GM12878 (cell line): ENCODE results near the gene NUP210. TPM values are rescaled to one million over a fixed set of nuclear protein-coding genes. Genes with fewer than 3 reads are reported as not detected.

Experiments
- ATAC-seq: fragments of 200-7000 bp; cut with Tn5 transposase; 3 replicates; pipeline ENCODE4 v1.9.1; 2020; ENCODE audit warnings: mild to moderate bottlenecking, moderate library complexity
- BruUV-seq: library from RNA; stranded (reverse); fragments of 400-500 nt; replicated peaks from 2 replicates; lab custom pipeline; 2021; lab: Mats Ljungman, UMichigan
- CTCF ChIA-PET: fragments of 300-600 bp; sonication (Branson Sonifier 250); formaldehyde crosslinking; extraction: SDS; loops from one replicate; lab custom pipeline; 2021; ENCODE audit warnings: inconsistent platforms; lab: Yijun Ruan, JAX
- POLR2A ChIA-PET: fragments of 350-600 bp; formaldehyde crosslinking; extraction: SDS; loops from one replicate; lab custom pipeline; 2021; ENCODE audit warnings: inconsistent platforms; lab: Charles Lee
- RAD21 ChIA-PET: fragments of 300-600 bp; sonication (Branson Sonifier 250); formaldehyde crosslinking; loops from one replicate; lab custom pipeline; 2023; ENCODE audit warnings: antibody characterized with exemption; ENCODE audit not compliant: unreplicated experiment; lab: Charles Lee
- SMC1A ChIA-PET: fragments of 300-600 bp; sonication (Branson Sonifier 250); formaldehyde crosslinking; loops from one replicate; lab custom pipeline; 2023; ENCODE audit not compliant: unreplicated experiment, uncharacterized antibody; lab: Charles Lee
- DNase-seq: peaks from one replicate; pipeline ENCODE4 v3.0.0-alpha.2; 2011; ENCODE audit warnings: low read depth, low spot score
- FAIRE-seq: peaks from 3 replicates; lab custom pipeline; 2011; peaks lifted over from hg19 to GRCh38; lab: Jason Lieb, UNC
- H2AFZ ChIP-seq: 2 replicates; pipeline ENCODE4 v1.6.0; 2011; ENCODE audit warnings: low read depth, low read length, control low read depth; ENCODE audit not compliant: control insufficient read depth
- H3K27ac ChIP-seq: 2 replicates; pipeline ENCODE4 v1.5.1; 2011; ENCODE audit warnings: control low read depth; ENCODE audit not compliant: control insufficient read depth, insufficient read depth
- H3K27me3 ChIP-seq, 2 experiments: replicated peaks in 1 of 2; 2 replicates each; pipeline versions ENCODE4 v1.6.0 to v1.6.1; 2011; ENCODE audit warnings: low read length in 1 of 2; ENCODE audit not compliant: control insufficient read depth in 2 of 2, insufficient read depth in 2 of 2
- H3K36me3 ChIP-seq, 2 experiments: 2 replicates each; pipeline ENCODE4 v1.5.1; 2011; ENCODE audit warnings: low read length in 1 of 2; ENCODE audit not compliant: control insufficient read depth in 2 of 2, insufficient read depth in 2 of 2
- H3K4me1 ChIP-seq: 2 replicates; pipeline ENCODE4 v1.6.1; 2011; ENCODE audit warnings: mild to moderate bottlenecking, low read length, moderate library complexity, mixed read lengths; ENCODE audit not compliant: control insufficient read depth, insufficient read depth
- H3K4me2 ChIP-seq: 2 replicates; pipeline ENCODE4 v1.6.0; 2011; ENCODE audit warnings: control low read depth; ENCODE audit not compliant: control insufficient read depth, insufficient read depth
- H3K4me3 ChIP-seq: fragments of 200-600 bp; sonication (generic); 2 replicates; pipeline ENCODE4 v1.5.1; 2016
- H3K79me2 ChIP-seq: 2 replicates; pipeline ENCODE4 v1.6.0; 2011; ENCODE audit warnings: low read length; ENCODE audit not compliant: control insufficient read depth, insufficient read depth
- H3K9ac ChIP-seq: 2 replicates; pipeline ENCODE4 v1.8.0; 2011; ENCODE audit warnings: low read length, control low read depth, mixed read lengths; ENCODE audit not compliant: control insufficient read depth, insufficient read depth
- H3K9me3 ChIP-seq: replicated peaks from 3 replicates; pipeline ENCODE4 v1.5.1; 2011; ENCODE audit warnings: mild to moderate bottlenecking, low read length; ENCODE audit not compliant: control insufficient read depth, insufficient read depth
- H4K20me1 ChIP-seq: 2 replicates; pipeline ENCODE4 v1.6.0; 2011; ENCODE audit not compliant: control insufficient read depth, insufficient read depth
- CBFB ChIP-seq: IDR thresholded peaks from 2 replicates; pipeline ENCODE4 v1.6.1; 2016; ENCODE audit warnings: antibody characterized with exemption, low read depth
- E2F8 ChIP-seq: fragments of 450-650 bp; IDR thresholded peaks from 2 replicates; pipeline ENCODE4 v1.6.1; 2018; ENCODE audit warnings: mild to moderate bottlenecking, low read depth, moderate library complexity; ENCODE audit not compliant: partially characterized antibody
- POU2F2 ChIP-seq: IDR thresholded peaks from 3 replicates; pipeline ENCODE4 v1.6.1; 2011; ENCODE audit warnings: low read depth, mild to moderate bottlenecking, low read length, borderline replicate concordance
- RAD51 ChIP-seq: fragments of 450-650 bp; IDR thresholded peaks from 2 replicates; pipeline ENCODE4 v1.6.1; 2016; ENCODE audit warnings: moderate library complexity, mild to moderate bottlenecking, inconsistent platforms
- SIX5 ChIP-seq: IDR thresholded peaks from 2 replicates; pipeline ENCODE4 v1.6.1; 2011; ENCODE audit warnings: mild to moderate bottlenecking, low read depth, low read length, moderate library complexity; ENCODE audit not compliant: severe bottlenecking
- SPI1 ChIP-seq: IDR thresholded peaks from 2 replicates; pipeline ENCODE4 v1.6.1; 2011; ENCODE audit warnings: low read depth, mild to moderate bottlenecking, low read length, moderate library complexity, borderline replicate concordance; ENCODE audit not compliant: insufficient read depth
- WGBS: methylation state at CpG from one replicate; pipeline ENCODE4 v1.1.6; 2016; ENCODE audit warnings: low lambda C conversion rate; ENCODE audit not compliant: insufficient replicate concordance, insufficient coverage; ENCODE audit errors: missing lambda C conversion rate; 5-methylcytosine and 5-hydroxymethylcytosine counted together
- in situ Hi-C: fragments of 300-500 bp; cut with MboI; formaldehyde crosslinking; loops from 9 replicates; pipeline ENCODE4 v1.14.3; 2018; ENCODE audit warnings: mixed read lengths
- intact Hi-C: fragments of 100-400 bp; cut with micrococcal nuclease; formaldehyde crosslinking; loops from one replicate; pipeline ENCODE4 v1.14.2; 2022; ENCODE audit not compliant: unreplicated experiment
- polyA plus RNA-seq, 11 experiments: library from polyadenylated mRNA; depleted of rRNA in 4 of 11; unstranded in 6 of 11; stranded (reverse) in 5 of 11; fragments of >200 nt; fragmentation: Nextera tagmentation in 4 of 11; fragmentation: Illumina TruSeq in 1 of 11; extraction: Ambion mirVana in 4 of 11; extraction: Trizol in 1 of 11; gene quantifications; 1 replicate in 1 of 11; 2 replicates in 10 of 11; pipeline versions ENCODE4 v1.2.1 to v1.2.3, GENCODE V29; 2011 to 2016; ENCODE audit warnings: inconsistent platforms in 2 of 11, missing spikeins in 2 of 11, low read depth in 1 of 11
- total RNA-seq, 4 experiments: library from RNA; depleted of rRNA in 3 of 4; stranded (reverse); fragments of >200 nt in 3 of 4; fragmentation: Illumina TruSeq in 1 of 4; extraction: Trizol in 1 of 4; gene quantifications; 2 replicates each; pipeline versions ENCODE4 v1.2.1 to v1.2.3, GENCODE V29; 2013 to 2021

NUP210 gene
- total and polyA plus RNA-seq, 10 of the 15 experiments (the other 5 are each of a cell fraction or from before 2014, with no cell fraction given), result 2.9 to 150 (median 76.0) TPM

GRCh38 chr3:13268120-13268519 lies 152.0 kb downstream of the NUP210 start:
- no TSS peak for BruUV-seq
- Histone ChIP-seq H3K27ac (no peak overlapping the region), H3K79me2 (no peaks in the 10 kb centered on the region), H3K4me2 (no peak overlapping the region), H3K36me3 (no peaks in the 10 kb centered on the region), H3K9me3 (no peaks in the 10 kb centered on the region; the same call in 2 of the 3 replicates), H3K4me3 (no peak overlapping the region), H3K9ac (no peak overlapping the region), H4K20me1 (no peaks in the 10 kb centered on the region)
- intact Hi-C loops, result no loop called here
- ChIA-PET SMC1A (no interaction called here), POLR2A (no interaction called here)
- TF ChIP-seq E2F8, result no peak
- TF ChIP-seq POU2F2, result no peak
- no peak for TF ChIP-seq RAD51
- TF ChIP-seq CBFB, result no peak
- no peak for TF ChIP-seq SPI1
- TF ChIP-seq SIX5, result no peak
- TF ChIP-seq, all 136 proteins: peak for 0
- Histone ChIP-seq H2AFZ (no peak overlapping the region), H3K4me1 (no peaks in the 10 kb centered on the region), H3K27me3 (peaks cover 0 to 2% of the 10 kb centered on the region in 2 experiments; a peak in 2 of 4 replicates)
- RAD21 ChIA-PET, result interaction anchor here (0.6 kb wide), 1 partner anchor 160 kb away, joined by 4 read pairs; no protein-coding TSS in a partner anchor
- WGBS, result 8% methylated on average over 2 of the region's 2 CpGs
- DNase-seq (no peak), FAIRE-seq (no peak), ATAC-seq (no peak)
- CTCF ChIA-PET, result no interaction called here
- in situ Hi-C loops, result no loop called here
